ENCODE measurements around the gene EXOC8. TPM values are rescaled to one million over a fixed set of nuclear protein-coding genes. Genes with fewer than 3 reads are reported as not detected.

Gene EXOC8
- total and polyA plus RNA-seq, 2 of the 8 experiments (the other 6 are each of a cell fraction or from before 2014, with no cell fraction given): 2.0 to 9.8 TPM

DNA sequence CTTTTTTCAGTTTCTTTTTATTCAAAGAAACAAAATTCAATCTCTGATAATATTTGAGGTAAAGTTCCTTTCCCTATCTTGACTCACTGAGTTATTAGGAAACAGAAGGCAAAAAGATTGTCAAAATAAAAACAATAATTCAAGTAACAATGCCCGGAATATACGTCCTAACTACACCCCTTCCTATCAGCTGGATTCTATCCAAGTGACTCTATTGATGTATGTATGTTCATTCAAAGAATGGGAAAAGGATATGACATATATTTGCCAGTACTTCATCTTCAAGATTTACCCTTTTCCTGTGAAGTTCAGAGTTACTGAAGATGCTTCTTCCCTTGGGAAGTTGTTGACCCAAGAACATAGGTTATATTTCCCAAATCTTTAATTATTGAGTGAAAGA lies 14.2 kb upstream of the EXOC8 start:
- no peaks in the 10 kb centered on the region for H3K79me2 ChIP-seq (ENCODE audit: control insufficient read depth in 1 of 2, insufficient read depth in 2 of 2, low read length in 2 of 2)
- no peak overlapping the region for H3K14ac ChIP-seq (ENCODE audit: insufficient read length)
- H3K18ac ChIP-seq (ENCODE audit: extremely low read depth, low read length): no peak overlapping the region
- no peak overlapping the region for H4K5ac ChIP-seq (ENCODE audit: insufficient read length, low read depth, low read length)
- no peaks in the 10 kb centered on the region for H3K79me1 ChIP-seq (ENCODE audit: low read depth, low read length)
- no peak overlapping the region for H4K91ac ChIP-seq (replicated peaks; ENCODE audit: insufficient read length, low read length)
- no peak overlapping the region for H3K9ac ChIP-seq (replicated peaks in 1 of 4; ENCODE audit: extremely low read depth in 1 of 4, low read depth in 3 of 4, low read length in 3 of 4)
- ChIA-PET POLR2A (ENCODE audit: partially characterized antibody) (no interaction called here), CTCF (ENCODE audit: partially characterized antibody) (interaction anchor here (0.9 kb wide), 1 partner anchor 253 kb away, joined by 3 read pairs; no protein-coding TSS in a partner anchor)
- H4K8ac ChIP-seq (ENCODE audit: extremely low read depth, insufficient read depth, low read length): no peak overlapping the region
- FAIRE-seq (no peak), DNase-seq (ENCODE audit: low read depth in 1 of 2, low spot score in 2 of 2) (no peak)
- no peak overlapping the region for H3K56ac ChIP-seq (replicated peaks; ENCODE audit: insufficient read length, low read depth, low read length)
- no peaks in the 10 kb centered on the region for H3K4me1 ChIP-seq (replicated peaks in 1 of 4; ENCODE audit: control insufficient read depth in 3 of 4, insufficient read depth in 4 of 4, low read length in 3 of 4)
- H2BK20ac ChIP-seq (ENCODE audit: low read length): no peak overlapping the region
- no peaks in the 10 kb centered on the region for H3K23me2 ChIP-seq (ENCODE audit: low read depth, low read length)
- H2BK12ac ChIP-seq (ENCODE audit: low read depth, low read length): no peak overlapping the region
- no peak overlapping the region for H3K23ac ChIP-seq (ENCODE audit: insufficient read length)
- no peak overlapping the region for H2AFZ ChIP-seq (ENCODE audit: low read length)
- H3K4me3 ChIP-seq (ENCODE audit: extremely low read depth in 1 of 4, insufficient read depth in 2 of 4, low read depth in 3 of 4, low read length in 4 of 4): no peak overlapping the region
- no peak overlapping the region for H2BK5ac ChIP-seq (ENCODE audit: low read depth, low read length)
- H4K20me1 ChIP-seq (replicated peaks in 1 of 2; ENCODE audit: control insufficient read depth in 1 of 2, insufficient read depth in 2 of 2, low read length in 2 of 2): peaks cover 0 to 2% of the 10 kb centered on the region in 2 experiments
- H3K4ac ChIP-seq (replicated peaks; ENCODE audit: insufficient read length, low read depth, low read length): no peak overlapping the region
- no peak overlapping the region for H2AK5ac ChIP-seq (ENCODE audit: low read depth, low read length)
- peaks cover 4 to 40% (median 16%) of the 10 kb centered on the region in 4 experiments; a peak in 7 of 8 replicates for H3K36me3 ChIP-seq (ENCODE audit: control insufficient read depth in 2 of 4, insufficient read depth in 4 of 4, low read length in 3 of 4)
- H2BK15ac ChIP-seq (ENCODE audit: low read length): no peak overlapping the region
- no peak overlapping the region for H3K4me2 ChIP-seq (ENCODE audit: insufficient read depth in 1 of 2, low read depth in 2 of 2, low read length in 2 of 2)
- H2BK120ac ChIP-seq (replicated peaks; ENCODE audit: low read depth, low read length): no peak overlapping the region
- H3K27me3 ChIP-seq (replicated peaks in 1 of 4; ENCODE audit: control insufficient read depth in 3 of 4, extremely low read depth in 1 of 4, insufficient read depth in 3 of 4, low read length in 3 of 4): no peaks in the 10 kb centered on the region
- H3K27ac ChIP-seq (ENCODE audit: low read depth, low read length): no peak overlapping the region
- WGBS, 2 experiments (ENCODE audit: extremely low coverage in 1 of 2, insufficient coverage in 1 of 2, insufficient read length in 1 of 2, insufficient replicate concordance in 2 of 2, low coverage in 1 of 2, low lambda C conversion rate in 2 of 2, missing lambda C conversion rate in 1 of 2): 79% methylated on average over 2 of the region's 2 CpGs; no CpG with 5 or more reads in 1 of the 2 experiments
- H3K9me3 ChIP-seq (ENCODE audit: insufficient read depth in 2 of 2, low read depth in 1 of 2, low read length in 1 of 2): no peaks in the 10 kb centered on the region
- no peak for TF ChIP-seq EZH2 (IDR thresholded peaks at IDR 0.05; ENCODE audit: low read depth, low read length, severe bottlenecking)
- TF ChIP-seq SP1 (IDR thresholded peaks at IDR 0.05; ENCODE audit: low read depth, low read length): no peak
- TF ChIP-seq SAP30 (IDR thresholded peaks at IDR 0.05; ENCODE audit: insufficient read depth, insufficient replicate concordance, low read length): no peak
- no peak for TF ChIP-seq CHD2 (IDR thresholded peaks at IDR 0.05; ENCODE audit: low read length)
- no peak for TF ChIP-seq TAF7 (optimal IDR thresholded peaks at IDR 0.05; ENCODE audit: borderline replicate concordance, low read depth, low read length)
- no peak for TF ChIP-seq CREB1 (IDR thresholded peaks at IDR 0.05)
- no peak for TF ChIP-seq ZNF274 (IDR thresholded peaks at IDR 0.05; ENCODE audit: borderline replicate concordance, extremely low read depth, low read length)
- no peak for TF ChIP-seq SIN3A (conservative IDR thresholded peaks at IDR 0.05 in 1 of 2, IDR thresholded peaks at IDR 0.05 in 1 of 2; ENCODE audit: low read depth in 1 of 2, low read length in 2 of 2)
- no peak for TF ChIP-seq SP4 (IDR thresholded peaks at IDR 0.05; ENCODE audit: low read length)
- TF ChIP-seq BRCA1 (IDR thresholded peaks at IDR 0.05; ENCODE audit: low read depth, low read length): no peak
- no peak for TF ChIP-seq CHD1 (IDR thresholded peaks at IDR 0.05; ENCODE audit: low read depth, low read length)
- TF ChIP-seq, protein P1, sequence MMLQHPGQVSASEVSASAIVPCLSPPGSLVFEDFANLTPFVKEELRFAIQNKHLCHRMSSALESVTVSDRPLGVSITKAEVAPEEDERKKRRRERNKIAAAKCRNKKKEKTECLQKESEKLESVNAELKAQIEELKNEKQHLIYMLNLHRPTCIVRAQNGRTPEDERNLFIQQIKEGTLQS (IDR thresholded peaks at IDR 0.05; ENCODE audit: insufficient read depth, low read depth, low read length): no peak
- TF ChIP-seq USF2 (IDR thresholded peaks at IDR 0.05; ENCODE audit: low read length): no peak
